OCI-LY3 (cell line): ENCODE results near the gene NHLRC2.
"Not testable (repeated sequence)": the region's sequence is repeated elsewhere in the genome, so short reads cannot be mapped to it uniquely, and the experiment has no call there.

Experiments
- H2AFZ ChIP-seq: fragments of 200-600, 300-600 bp; shearing (Covaris generic); 2 replicates; pipeline ENCODE4 v1.6.0; 2014; ENCODE audit warnings: antibody characterized with exemption, low read depth, low read length
- H3K27ac ChIP-seq: fragments of 200-600, 300-600 bp; sonication (generic); 2 replicates; pipeline ENCODE4 v1.5.1; 2014; ENCODE audit warnings: mild to moderate bottlenecking, low read length, moderate library complexity, mixed read lengths
- H3K27me3 ChIP-seq: fragments of 200-600, 300-600 bp; sonication (generic); 2 replicates; pipeline ENCODE4 v1.6.1; 2014; ENCODE audit warnings: low read depth, low read length, mixed read lengths
- H3K36me3 ChIP-seq: fragments of 200-600, 300-600 bp; sonication (generic); replicated peaks from 2 replicates; pipeline ENCODE3; 2014; ENCODE audit warnings: low read depth, low read length, mixed read lengths
- H3K4me1 ChIP-seq: fragments of 300-600, 200-600 bp; sonication (generic); 2 replicates; pipeline ENCODE4 v1.6.1; 2014; ENCODE audit warnings: low read length, mixed read lengths
- H3K4me2 ChIP-seq: fragments of 200-600, 300-600 bp; sonication (generic); 2 replicates; pipeline ENCODE4 v1.6.1; 2014; ENCODE audit warnings: low read length, mixed read lengths
- H3K4me3 ChIP-seq: fragments of 300-600, 200-600 bp; sonication (generic); 2 replicates; pipeline ENCODE4 v1.5.1; 2014; ENCODE audit warnings: antibody characterized with exemption, mild to moderate bottlenecking, low read length, moderate library complexity
- H3K79me2 ChIP-seq: fragments of 300-600, 200-600 bp; shearing (Covaris generic); 2 replicates; pipeline ENCODE4 v1.6.1; 2014; ENCODE audit warnings: mild to moderate bottlenecking, low read length, mixed read lengths
- H3K9ac ChIP-seq: fragments of 300-600, 200-600 bp; shearing (Covaris generic); 2 replicates; pipeline ENCODE4 v1.6.0; 2014; ENCODE audit warnings: mild to moderate bottlenecking, low read length, moderate library complexity
- H3K9me3 ChIP-seq: fragments of 200-600, 300-600 bp; shearing (Covaris generic); 2 replicates; pipeline ENCODE4 v1.6.1; 2014; ENCODE audit warnings: low read length, mixed read lengths; ENCODE audit not compliant: insufficient read depth
- H4K20me1 ChIP-seq: fragments of 200-600, 300-600 bp; sonication (generic); 2 replicates; pipeline ENCODE4 v1.6.1; 2016; ENCODE audit warnings: low read length, mixed read lengths; ENCODE audit not compliant: insufficient read depth
- EZH2phosphoT487 ChIP-seq: fragments of 200-600 bp; shearing (Covaris generic); IDR thresholded peaks from 2 replicates; pipeline ENCODE4 v1.6.1; 2018; ENCODE audit warnings: antibody characterized with exemption, mixed run types, low read depth
- TF ChIP-seq, protein P1 (sequence below): fragments of 200-600, 300-600 bp; sonication (generic); IDR thresholded peaks from 2 replicates; pipeline ENCODE4 v1.5.1; 2014; ENCODE audit warnings: antibody characterized with exemption, low read length, low read depth

NHLRC2 gene, protein sequence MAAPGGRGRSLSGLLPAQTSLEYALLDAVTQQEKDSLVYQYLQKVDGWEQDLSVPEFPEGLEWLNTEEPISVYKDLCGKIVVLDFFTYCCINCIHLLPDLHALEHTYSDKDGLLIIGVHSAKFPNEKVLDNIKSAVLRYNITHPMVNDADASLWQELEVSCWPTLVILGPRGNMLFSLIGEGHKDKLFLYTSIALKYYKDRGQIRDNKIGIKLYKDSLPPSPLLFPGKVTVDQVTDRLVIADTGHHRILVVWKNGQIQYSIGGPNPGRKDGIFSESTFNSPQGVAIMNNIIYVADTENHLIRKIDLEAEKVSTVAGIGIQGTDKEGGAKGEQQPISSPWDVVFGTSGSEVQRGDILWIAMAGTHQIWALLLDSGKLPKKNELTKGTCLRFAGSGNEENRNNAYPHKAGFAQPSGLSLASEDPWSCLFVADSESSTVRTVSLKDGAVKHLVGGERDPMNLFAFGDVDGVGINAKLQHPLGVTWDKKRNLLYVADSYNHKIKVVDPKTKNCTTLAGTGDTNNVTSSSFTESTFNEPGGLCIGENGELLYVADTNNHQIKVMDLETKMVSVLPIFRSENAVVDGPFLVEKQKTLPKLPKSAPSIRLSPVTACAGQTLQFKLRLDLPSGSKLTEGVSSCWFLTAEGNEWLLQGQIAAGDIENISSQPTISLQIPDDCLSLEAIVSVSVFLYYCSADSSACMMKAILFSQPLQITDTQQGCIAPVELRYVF

DNA sequence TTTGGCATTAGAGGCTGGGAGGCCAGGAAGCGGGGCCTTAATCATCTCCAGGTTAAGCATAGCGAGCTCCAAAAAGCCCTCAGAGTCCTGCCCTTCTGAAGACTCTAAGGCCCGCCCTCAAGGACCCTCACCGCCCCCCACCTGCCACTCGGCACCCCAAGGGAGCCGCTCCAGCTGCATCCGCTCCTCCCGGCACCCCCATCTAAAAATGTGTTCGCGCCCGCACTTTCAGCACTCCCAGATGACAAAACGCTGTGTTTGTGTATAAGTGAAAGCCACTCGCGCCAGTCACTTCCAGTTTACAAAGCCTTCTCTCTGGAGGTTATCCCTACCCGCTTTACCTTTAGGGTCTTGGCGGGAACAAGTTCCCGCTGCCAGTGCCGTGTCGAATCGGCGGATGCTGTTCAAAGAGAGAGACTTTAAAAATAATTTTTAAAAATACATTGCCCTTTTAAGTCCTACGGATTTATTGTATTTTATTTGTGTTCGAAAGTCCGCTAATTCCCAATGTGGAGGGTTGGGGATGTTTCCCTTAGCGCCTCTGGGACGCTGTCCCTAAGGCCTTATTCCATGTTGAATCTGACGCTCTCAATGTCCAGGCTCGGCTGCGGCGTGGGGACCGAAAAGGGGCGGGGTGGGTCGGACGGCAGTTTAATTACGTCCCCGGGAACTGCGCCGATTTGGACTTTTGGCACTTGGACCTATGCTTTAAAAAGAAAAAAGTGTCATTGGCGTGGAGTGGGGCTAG is at the start of gene NHLRC2, which contains the start of gene DCLRE1A:
Gene NHLRC2 (plus strand): TSS at position 649 of the 748 bp plus-strand sequence. CDS start 212 bp downstream, outside the sequence.
Gene DCLRE1A (minus strand): TSS at position 70 of the 748 bp plus-strand sequence. CDS start 900 bp downstream, outside the sequence.
- Histone ChIP-seq H3K9me3 (no peaks in the 10 kb centered on the region), H3K4me3 (peak within 1 kb of the TSS; percentile 93), H4K20me1 (peaks cover 6% of the 10 kb centered on the region; the same call in 1 of the 2 replicates), H3K27me3 (no peaks in the 10 kb centered on the region), H3K79me2 (peaks cover 43% of the 10 kb centered on the region), H3K4me2 (peak within 1 kb of the TSS; percentile 94), H3K9ac (peak within 1 kb of the TSS; percentile 91), H3K4me1 (peaks cover 58% of the 10 kb centered on the region), H3K27ac (peak within 1 kb of the TSS; percentile 74), H3K36me3 (peaks cover 6% of the 10 kb centered on the region), H2AFZ (peak within 1 kb of the TSS; percentile 88)
- no peak for TF ChIP-seq EZH2phosphoT487
- TF ChIP-seq, protein P1, sequence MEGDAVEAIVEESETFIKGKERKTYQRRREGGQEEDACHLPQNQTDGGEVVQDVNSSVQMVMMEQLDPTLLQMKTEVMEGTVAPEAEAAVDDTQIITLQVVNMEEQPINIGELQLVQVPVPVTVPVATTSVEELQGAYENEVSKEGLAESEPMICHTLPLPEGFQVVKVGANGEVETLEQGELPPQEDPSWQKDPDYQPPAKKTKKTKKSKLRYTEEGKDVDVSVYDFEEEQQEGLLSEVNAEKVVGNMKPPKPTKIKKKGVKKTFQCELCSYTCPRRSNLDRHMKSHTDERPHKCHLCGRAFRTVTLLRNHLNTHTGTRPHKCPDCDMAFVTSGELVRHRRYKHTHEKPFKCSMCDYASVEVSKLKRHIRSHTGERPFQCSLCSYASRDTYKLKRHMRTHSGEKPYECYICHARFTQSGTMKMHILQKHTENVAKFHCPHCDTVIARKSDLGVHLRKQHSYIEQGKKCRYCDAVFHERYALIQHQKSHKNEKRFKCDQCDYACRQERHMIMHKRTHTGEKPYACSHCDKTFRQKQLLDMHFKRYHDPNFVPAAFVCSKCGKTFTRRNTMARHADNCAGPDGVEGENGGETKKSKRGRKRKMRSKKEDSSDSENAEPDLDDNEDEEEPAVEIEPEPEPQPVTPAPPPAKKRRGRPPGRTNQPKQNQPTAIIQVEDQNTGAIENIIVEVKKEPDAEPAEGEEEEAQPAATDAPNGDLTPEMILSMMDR, result no peak

DNA sequence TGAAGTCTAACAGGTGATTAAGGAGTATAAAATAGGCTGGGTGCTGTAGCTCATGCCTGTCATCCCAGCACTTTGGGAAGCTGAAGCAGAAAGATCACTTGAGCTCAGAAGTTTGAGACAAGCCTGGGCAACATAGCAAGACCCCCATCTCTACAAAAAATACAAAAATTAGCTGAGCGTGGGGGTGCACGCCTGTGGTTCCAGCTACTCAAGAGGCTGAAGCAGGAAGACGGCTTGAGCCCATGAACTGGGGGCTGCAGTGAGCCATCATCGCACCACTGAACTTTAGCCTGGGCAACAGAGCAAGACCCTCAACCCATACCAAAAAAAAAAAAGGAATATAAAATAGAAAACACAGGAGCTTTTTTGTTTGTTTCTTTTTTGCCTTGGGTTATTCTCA is 48.0 kb upstream of the NHLRC2 start:
- no peak overlapping the region for H3K9ac ChIP-seq
- no peak overlapping the region for H3K27ac ChIP-seq
- H3K4me3 ChIP-seq, result no peak overlapping the region
- H3K9me3 ChIP-seq, result no peaks in the 10 kb centered on the region
- no peaks in the 10 kb centered on the region for H4K20me1 ChIP-seq
- no peak overlapping the region for H2AFZ ChIP-seq
- H3K4me1 ChIP-seq, result peaks cover 4% of the 10 kb centered on the region
- peaks cover 9% of the 10 kb centered on the region; the same call in 1 of the 2 replicates for H3K27me3 ChIP-seq
- TF ChIP-seq EZH2phosphoT487, result no peak
- TF ChIP-seq, protein P1, result no peak
- no peaks in the 10 kb centered on the region for H3K79me2 ChIP-seq
- no peaks in the 10 kb centered on the region for H3K36me3 ChIP-seq
- H3K4me2 ChIP-seq, result no peak overlapping the region

DNA sequence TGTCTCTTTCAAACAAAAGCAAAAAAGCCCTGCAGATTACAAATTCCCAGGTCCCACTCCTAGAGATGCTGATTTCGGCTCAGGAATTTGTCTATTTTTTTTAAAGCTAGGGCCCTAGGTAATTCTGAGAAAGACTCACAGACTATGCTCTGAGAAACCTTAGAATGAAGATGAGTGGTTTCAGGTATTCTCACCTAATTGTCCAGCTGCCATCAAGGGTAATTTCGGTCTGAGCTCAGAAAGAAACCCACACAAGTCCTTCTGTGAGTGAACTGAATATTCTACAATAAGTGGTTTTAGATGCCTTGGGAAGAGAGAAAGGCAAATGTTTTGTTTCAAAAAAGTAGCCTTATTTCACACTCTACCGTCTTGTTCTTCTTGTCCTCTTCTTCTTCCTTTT is 46.3 kb upstream of the NHLRC2 start:
- TF ChIP-seq, protein P1, result no peak
- TF ChIP-seq EZH2phosphoT487, result no peak
- Histone ChIP-seq H3K4me1 (peaks cover 1% of the 10 kb centered on the region), H2AFZ (no peak overlapping the region), H4K20me1 (no peaks in the 10 kb centered on the region), H3K9me3 (no peaks in the 10 kb centered on the region), H3K36me3 (no peaks in the 10 kb centered on the region), H3K4me3 (no peak overlapping the region), H3K9ac (no peak overlapping the region), H3K27ac (no peak overlapping the region), H3K79me2 (no peaks in the 10 kb centered on the region), H3K4me2 (no peak overlapping the region), H3K27me3 (peaks cover 9% of the 10 kb centered on the region; the same call in 1 of the 2 replicates)

DNA sequence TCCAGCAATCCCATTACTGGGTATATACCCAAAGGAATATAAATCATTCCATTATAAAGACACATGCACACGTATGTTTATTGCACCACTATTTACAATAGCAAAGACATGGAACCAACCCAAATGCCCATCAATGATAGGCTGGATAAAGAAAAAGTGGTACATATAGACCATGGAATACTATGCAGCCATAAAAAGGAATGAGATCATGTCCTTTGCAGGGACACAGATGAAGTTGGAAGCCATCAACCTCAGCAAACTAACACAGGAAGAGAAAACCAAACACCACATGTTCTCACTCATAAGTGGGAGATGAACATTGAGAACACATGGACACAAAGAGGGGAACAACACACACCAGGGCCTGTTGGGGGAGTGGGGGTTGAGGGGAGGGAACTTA is 39.8 kb upstream of the NHLRC2 start:
- H3K4me2 ChIP-seq, H3K9me3 ChIP-seq, H3K9ac ChIP-seq, H3K4me3 ChIP-seq, H4K20me1 ChIP-seq, H2AFZ ChIP-seq, H3K36me3 ChIP-seq, H3K4me1 ChIP-seq, H3K27ac ChIP-seq, H3K27me3 ChIP-seq, H3K79me2 ChIP-seq: not testable (repeated sequence)
